Hepatocyte (in vitro differentiated cells): ENCODE results near the gene ETV7.

Experiments used
- CTCF ChIP-seq: fragments of 200-600 bp; sonication (generic); IDR thresholded peaks from 2 replicates; pipeline ENCODE4 v1.5.1; 2016; ENCODE audit warnings: antibody characterized with exemption, mild to moderate bottlenecking; ENCODE audit not compliant: poor library complexity
- EZH2 ChIP-seq: fragments of 200-600 bp; sonication (generic); IDR thresholded peaks from 2 replicates; pipeline ENCODE4 v1.6.1; 2016; ENCODE audit warnings: antibody characterized with exemption, mild to moderate bottlenecking, borderline replicate concordance
- EZH2phosphoT487 ChIP-seq: fragments of 200-600 bp; sonication (generic); IDR thresholded peaks from one replicate; pipeline ENCODE4 v1.6.1; 2018; ENCODE audit warnings: antibody characterized with exemption, mild to moderate bottlenecking, low read depth, moderate library complexity; ENCODE audit not compliant: unreplicated experiment, severe bottlenecking

GRCh38 chr6:36383606-36384005 lies 3.9 kb downstream of the ETV7 start:
- TF ChIP-seq CTCF (no peak), EZH2phosphoT487 (no peak), EZH2 (no peak)
